Liver (tissue), 3 donors: ENCODE data around the gene CTSC.

Experiments
- ATF3 ChIP-seq: IDR thresholded peaks from 2 replicates; pipeline ENCODE4 v1.6.1; 2016; ENCODE audit warnings: antibody characterized with exemption
- CTCF ChIP-seq: fragments of 150-350 bp; IDR thresholded peaks from 2 replicates; pipeline ENCODE4 v1.5.1; 2017; ENCODE audit warnings: improper control_type of control experiment, low read depth, low read length; ENCODE audit not compliant: missing input control
- EGR1 ChIP-seq, 2 donors: IDR thresholded peaks; 2 replicates each; pipeline ENCODE4 v1.6.1; 2016 to 2018; ENCODE audit warnings: antibody characterized with exemption in 2 of 2, low read depth in 2 of 2
- FOXA1 ChIP-seq: IDR thresholded peaks from 2 replicates; pipeline ENCODE4 v1.6.1; 2016; ENCODE audit warnings: antibody characterized with exemption
- GABPA ChIP-seq, 2 donors: IDR thresholded peaks in 1 of 2; conservative IDR thresholded peaks in 1 of 2; 2 replicates each; pipeline ENCODE4 v1.6.1; 2016; ENCODE audit warnings: antibody characterized with exemption in 2 of 2, mild to moderate bottlenecking in 1 of 2, moderate library complexity in 1 of 2
- HNF4G ChIP-seq: IDR thresholded peaks from 2 replicates; pipeline ENCODE4 v1.6.1; 2016; ENCODE audit warnings: antibody characterized with exemption
- JUND ChIP-seq, 2 donors: IDR thresholded peaks; 2 replicates each; pipeline ENCODE4 v1.6.1; 2016; ENCODE audit warnings: antibody characterized with exemption in 2 of 2
- MAX ChIP-seq: IDR thresholded peaks from 2 replicates; pipeline ENCODE4 v1.6.1; 2016; ENCODE audit warnings: antibody characterized with exemption
- RAD21 ChIP-seq, 2 donors: IDR thresholded peaks; 2 replicates each; pipeline ENCODE4 v1.6.1; 2016; ENCODE audit warnings: antibody characterized with exemption in 2 of 2, mild to moderate bottlenecking in 2 of 2
- REST ChIP-seq: IDR thresholded peaks from 2 replicates; pipeline ENCODE4 v1.6.1; 2016; ENCODE audit warnings: antibody characterized with exemption, mild to moderate bottlenecking
- RXRA ChIP-seq, 2 donors: IDR thresholded peaks; 2 replicates each; pipeline ENCODE4 v1.6.1; 2017 to 2018; ENCODE audit warnings: antibody characterized with exemption in 2 of 2, mild to moderate bottlenecking in 1 of 2
- TAF1 ChIP-seq: conservative IDR thresholded peaks from 2 replicates; pipeline ENCODE4 v1.6.1; 2016; ENCODE audit warnings: antibody characterized with exemption, mild to moderate bottlenecking
- YY1 ChIP-seq: IDR thresholded peaks from 2 replicates; pipeline ENCODE4 v1.6.1; 2016; ENCODE audit warnings: antibody characterized with exemption, mild to moderate bottlenecking
- ZBTB33 ChIP-seq: IDR thresholded peaks from 2 replicates; pipeline ENCODE4 v1.6.1; 2016; ENCODE audit warnings: antibody characterized with exemption
- donor health status: healthy.
- donor health status: healthy.

- TF ChIP-seq CTCF (no peak), ATF3 (no peak), TAF1 (no peak), FOXA1 (no peak), RAD21 (IDR thresholded peaks at IDR 0.05) (no peak), MAX (no peak), YY1 (no peak), REST (no peak), EGR1 (IDR thresholded peaks at IDR 0.05; ENCODE audit: low read depth in 2 of 2) (no peak), JUND (IDR thresholded peaks at IDR 0.05) (no peak), GABPA (IDR thresholded peaks at IDR 0.05 in 1 of 2, conservative IDR thresholded peaks at IDR 0.05 in 1 of 2) (no peak), ZBTB33 (no peak), HNF4G (no peak), RXRA (IDR thresholded peaks at IDR 0.05) (no peak)
Observed at GRCh38 chr11:88370782-88371181, 33.2 kb upstream of the CTSC start.
